HEK293T (cell line): Measurements from ENCODE around the gene ZBTB7B.

Experiments
- CTCF ChIA-PET: fragments of 350-600 bp; formaldehyde crosslinking; extraction: SDS; loops from one replicate; lab custom pipeline; 2021; ENCODE audit warnings: antibody characterized with exemption, inconsistent platforms; lab: Yijun Ruan, JAX
- POLR2A ChIA-PET: fragments of 350-600 bp; formaldehyde crosslinking; extraction: SDS; loops from one replicate; lab custom pipeline; 2020; ENCODE audit warnings: antibody characterized with exemption, inconsistent platforms; lab: Yijun Ruan, JAX
- DNase-seq: peaks from one replicate; pipeline ENCODE4 v3.0.0; 2012; ENCODE audit warnings: mixed read lengths; ENCODE audit errors: extremely low spot score
- ARNT ChIP-seq: fragments of 450-650 bp; IDR thresholded peaks from 2 replicates; pipeline ENCODE4 v1.6.1; 2017; ENCODE audit warnings: mild to moderate bottlenecking
- BHLHE40 ChIP-seq: fragments of 450-650 bp; IDR thresholded peaks from 2 replicates; pipeline ENCODE4 v1.6.1; 2016; ENCODE audit warnings: mild to moderate bottlenecking, moderate library complexity, borderline replicate concordance
- CTBP1 ChIP-seq: fragments of 450-650 bp; IDR thresholded peaks from 2 replicates; pipeline ENCODE4 v1.6.1; 2016; ENCODE audit warnings: borderline replicate concordance
- ELF4 ChIP-seq: fragments of 450-650 bp; IDR thresholded peaks from 2 replicates; pipeline ENCODE4 v1.6.1; 2017; ENCODE audit warnings: antibody characterized with exemption
- FOXA1 ChIP-seq: fragments of 450-650 bp; IDR thresholded peaks from 2 replicates; pipeline ENCODE4 v1.6.1; 2016; ENCODE audit warnings: mild to moderate bottlenecking
- FOXK2 ChIP-seq: fragments of 450-650 bp; IDR thresholded peaks from 2 replicates; pipeline ENCODE4 v1.6.1; 2016; ENCODE audit warnings: mild to moderate bottlenecking
- FOXM1 ChIP-seq: fragments of 450-650 bp; IDR thresholded peaks from 2 replicates; pipeline ENCODE4 v1.6.1; 2017; ENCODE audit warnings: mild to moderate bottlenecking, borderline replicate concordance
- HDGF ChIP-seq: fragments of 450-650 bp; IDR thresholded peaks from 2 replicates; pipeline ENCODE4 v1.6.1; 2017; ENCODE audit warnings: antibody characterized with exemption, borderline replicate concordance
- L3MBTL2 ChIP-seq: fragments of 450-650 bp; conservative IDR thresholded peaks from 2 replicates; pipeline ENCODE4 v1.6.1; 2016; ENCODE audit warnings: mild to moderate bottlenecking
- LEF1 ChIP-seq: fragments of 450-650 bp; IDR thresholded peaks from 2 replicates; pipeline ENCODE4 v1.6.1; 2017; ENCODE audit warnings: mild to moderate bottlenecking, borderline replicate concordance
- NFRKB ChIP-seq: fragments of 450-650 bp; IDR thresholded peaks from 2 replicates; pipeline ENCODE4 v1.6.1; 2016; ENCODE audit warnings: mild to moderate bottlenecking, moderate library complexity
- SP1 ChIP-seq: fragments of 450-650 bp; IDR thresholded peaks from 2 replicates; pipeline ENCODE4 v1.6.1; 2017
- SUZ12 ChIP-seq: fragments of 450-650 bp; IDR thresholded peaks from 2 replicates; pipeline ENCODE4 v1.6.1; 2016; ENCODE audit warnings: mild to moderate bottlenecking
- TARDBP ChIP-seq: fragments of 450-650 bp; IDR thresholded peaks from 2 replicates; pipeline ENCODE4 v1.6.1; 2016
- ZNF384 ChIP-seq: fragments of 450-650 bp; IDR thresholded peaks from 2 replicates; pipeline ENCODE4 v1.6.1; 2016
- TF ChIP-seq, protein P1 (sequence below): fragments of 450-650 bp; IDR thresholded peaks from 2 replicates; pipeline ENCODE4 v1.6.1; 2016

The ZBTB7B gene

DNA sequence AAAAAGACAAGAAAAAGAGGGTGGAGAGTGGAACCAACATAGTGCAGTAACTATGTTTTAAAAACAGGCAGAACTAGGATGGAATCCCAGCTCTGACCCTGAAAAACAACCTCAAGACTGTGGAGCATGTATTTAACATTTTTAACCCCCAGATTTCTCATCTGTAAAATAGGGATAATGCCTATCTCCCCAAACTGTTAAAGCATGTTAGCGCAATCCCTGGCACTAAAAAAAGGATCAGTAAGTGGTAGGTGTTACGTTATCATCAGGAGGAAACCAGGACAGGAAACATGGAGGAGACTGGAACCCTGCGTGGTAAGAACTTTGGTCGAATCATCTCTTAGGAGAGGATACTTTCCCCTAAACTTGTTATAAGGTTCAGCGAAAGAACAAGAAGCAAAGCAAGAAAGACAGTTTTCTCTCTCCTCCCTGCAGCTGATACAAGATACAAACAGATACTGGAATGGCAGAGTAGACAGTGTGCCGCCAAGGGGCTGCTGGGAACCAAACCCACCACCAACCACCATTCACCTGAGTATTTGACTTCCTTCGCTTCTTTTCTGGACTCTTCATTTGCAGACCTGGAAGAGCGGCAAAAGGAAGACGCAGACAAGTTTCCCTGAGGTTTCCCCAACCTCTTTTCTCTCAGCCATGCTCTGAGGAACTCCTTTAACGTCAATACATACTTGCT lies 42.0 kb upstream of the ZBTB7B start:
- no peak for TF ChIP-seq ZNF384
- DNase-seq, result no peak
- ChIA-PET POLR2A (interaction anchor here (0.6 to 4.8 kb wide), 25 partner anchors 9 to 124 kb away, joined by 3 to 59 read pairs (median 4); partner anchors contain the start of genes CKS1B, FLAD1, LENEP and PMVK), CTCF (interaction anchor here (0.9 to 1.3 kb wide), 6 partner anchors 24 to 129 kb away, joined by 3 to 6 read pairs (median 3); partner anchors contain the start of gene PMVK)

DNA sequence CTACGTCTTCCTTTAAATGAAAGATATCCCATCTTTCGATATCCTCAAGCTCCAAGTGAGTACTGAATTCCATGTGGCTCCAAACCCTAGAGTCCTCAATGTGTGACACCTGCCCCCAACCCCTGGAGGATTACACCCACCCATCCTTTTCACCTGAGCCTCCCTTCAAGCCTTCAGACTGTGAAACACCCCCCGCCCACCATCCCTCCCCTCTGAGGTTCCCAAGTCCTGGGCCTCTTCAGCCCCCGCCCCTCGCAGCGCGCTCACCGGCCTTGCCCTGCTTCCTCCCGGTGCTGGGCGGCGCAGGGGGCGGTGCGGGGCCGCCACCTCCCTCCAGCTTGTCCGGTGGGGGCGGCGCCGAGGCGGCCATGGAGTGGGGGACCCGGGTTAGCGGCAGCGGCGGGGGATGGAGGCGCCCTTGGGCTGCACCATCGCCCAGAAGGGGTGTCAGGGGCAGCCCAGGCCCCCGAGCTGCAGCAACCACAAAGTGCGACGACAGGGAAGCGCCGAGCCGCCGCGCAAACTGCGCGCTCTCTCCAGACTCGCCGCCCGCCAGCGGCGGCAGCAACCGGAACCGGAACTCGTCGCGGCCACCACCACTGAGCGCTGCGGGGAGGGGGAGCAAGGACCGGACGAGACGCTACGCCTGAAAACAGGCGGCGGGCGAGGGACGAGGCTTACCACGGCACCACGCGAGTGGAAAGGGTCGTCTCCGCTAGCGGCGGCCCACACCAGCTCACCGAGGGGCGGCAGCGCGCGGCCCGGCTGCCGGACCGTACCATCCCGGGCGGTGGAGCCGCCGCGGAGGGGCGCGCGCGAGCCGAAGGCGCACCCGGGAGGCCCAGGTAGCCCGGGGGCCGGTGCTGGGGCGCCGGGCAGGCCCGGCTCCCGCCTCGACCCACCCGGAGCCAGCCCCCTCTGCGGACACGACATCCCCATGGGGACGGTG lies 41.1 kb upstream of the ZBTB7B start, which contains the start of gene PYGO2:
Gene PYGO2, minus strand, starts transcription at position 576 of the 949 bp plus-strand sequence. Its CDS starts 206 bp downstream, at position 370.
- ChIA-PET CTCF (interaction anchor here (0.6 to 1.6 kb wide), 11 partner anchors 9 to 128 kb away, joined by 3 to 6 read pairs (median 4); partner anchors contain the start of genes PMVK and SHC1), POLR2A (interaction anchor here (0.6 to 4.8 kb wide), 25 partner anchors 10 to 124 kb away, joined by 3 to 59 read pairs (median 4); partner anchors contain the start of genes CKS1B, FLAD1, LENEP and PMVK)
- TF ChIP-seq TARDBP, result no peak
- TF ChIP-seq FOXA1, result no peak
- TF ChIP-seq BHLHE40, result peak; percentile 52; the same call in 1 of the 2 replicates
- TF ChIP-seq FOXM1, result peak; percentile 70; the same call in 1 of the 2 replicates
- peak; percentile 66; the same call in 1 of the 2 replicates for TF ChIP-seq LEF1
- no peak for TF ChIP-seq HDGF
- TF ChIP-seq, protein P1, sequence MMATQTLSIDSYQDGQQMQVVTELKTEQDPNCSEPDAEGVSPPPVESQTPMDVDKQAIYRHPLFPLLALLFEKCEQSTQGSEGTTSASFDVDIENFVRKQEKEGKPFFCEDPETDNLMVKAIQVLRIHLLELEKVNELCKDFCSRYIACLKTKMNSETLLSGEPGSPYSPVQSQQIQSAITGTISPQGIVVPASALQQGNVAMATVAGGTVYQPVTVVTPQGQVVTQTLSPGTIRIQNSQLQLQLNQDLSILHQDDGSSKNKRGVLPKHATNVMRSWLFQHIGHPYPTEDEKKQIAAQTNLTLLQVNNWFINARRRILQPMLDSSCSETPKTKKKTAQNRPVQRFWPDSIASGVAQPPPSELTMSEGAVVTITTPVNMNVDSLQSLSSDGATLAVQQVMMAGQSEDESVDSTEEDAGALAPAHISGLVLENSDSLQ, result no peak
- peak; percentile 43; the same call in 1 of the 2 replicates for TF ChIP-seq ELF4
- 0 out of 2 replicates have a peak, but pooled peaks have one; percentile 41 for TF ChIP-seq L3MBTL2
- TF ChIP-seq SUZ12, result no peak
- TF ChIP-seq ARNT, result 0 out of 2 replicates have a peak, but pooled peaks have one; percentile 34
- no peak for TF ChIP-seq SP1
- no peak for TF ChIP-seq ZNF384
- TF ChIP-seq NFRKB, result no peak
- no peak for TF ChIP-seq FOXK2
- peak; percentile 87 for DNase-seq

DNA sequence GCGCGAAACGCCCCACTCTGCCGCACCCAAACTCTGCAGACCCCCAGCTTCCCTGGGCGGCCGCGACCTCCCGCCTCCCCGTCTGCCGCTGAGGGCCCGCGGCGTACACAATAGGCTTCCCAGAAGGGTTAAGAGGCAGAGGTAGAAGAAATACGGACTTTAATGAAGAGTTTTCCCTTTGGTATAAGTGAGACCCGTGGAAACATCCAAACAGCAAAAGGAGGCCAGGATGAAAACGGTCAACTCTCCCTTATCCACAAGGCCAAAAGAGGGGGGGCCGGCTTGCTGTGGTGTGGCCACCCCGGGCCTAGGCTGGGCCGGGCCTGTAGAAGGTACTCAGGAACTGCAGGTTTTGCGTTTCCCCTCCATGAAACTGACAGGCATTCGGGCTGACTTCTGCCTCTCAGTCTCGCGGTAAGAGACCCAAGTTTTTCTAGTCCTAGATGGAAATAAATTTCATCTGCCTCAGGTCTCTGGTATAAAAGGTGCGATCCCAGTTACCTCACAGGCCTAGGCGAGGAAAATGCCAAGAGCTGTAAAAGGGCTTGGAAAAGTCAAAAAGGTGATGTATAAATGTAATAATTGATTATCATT lies 40.3 kb upstream of the ZBTB7B start:
- no peak for DNase-seq
- CTCF ChIA-PET, result interaction anchor here (1.3 to 1.6 kb wide), 4 partner anchors 8 to 99 kb away, joined by 3 to 4 read pairs (median 4); partner anchors contain the start of gene SHC1
- POLR2A ChIA-PET, result interaction anchor here (0.6 to 4.8 kb wide), 12 partner anchors 10 to 53 kb away, joined by 3 to 59 read pairs (median 4); partner anchors contain the start of genes CKS1B, FLAD1, LENEP and PMVK
- 0 out of 2 replicates have a peak, but pooled peaks have one; percentile 11 for TF ChIP-seq L3MBTL2
- no peak for TF ChIP-seq ARNT

DNA sequence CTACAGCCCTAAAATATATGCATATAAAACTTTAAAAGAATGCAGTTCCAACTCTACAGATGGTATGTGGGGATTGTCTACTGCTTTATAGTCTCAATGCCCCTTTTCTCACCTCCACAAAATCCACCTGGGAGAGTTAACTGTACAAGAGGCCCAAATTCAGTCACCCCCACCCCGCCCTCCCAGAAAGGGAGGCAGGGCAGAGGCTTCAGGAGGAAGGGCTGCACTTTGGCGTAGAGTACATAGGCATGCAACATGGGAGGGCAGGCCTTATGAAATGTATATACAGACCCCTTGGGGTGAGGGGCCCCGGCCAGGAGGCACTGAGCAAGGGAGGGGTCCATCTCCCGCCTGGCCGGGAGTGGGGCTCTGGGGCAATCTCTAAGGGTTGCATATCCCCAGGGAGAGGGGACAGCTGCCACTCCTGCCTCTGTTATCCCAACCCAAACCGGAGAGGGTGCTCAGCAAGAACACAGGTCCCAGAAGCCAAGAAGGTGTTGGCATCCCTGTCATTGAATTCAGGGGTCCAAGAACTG lies 39.7 kb upstream of the ZBTB7B start:
- CTCF ChIA-PET, result interaction anchor here (0.6 to 1.6 kb wide), 4 partner anchors 8 to 98 kb away, joined by 3 to 4 read pairs (median 4); partner anchors contain the start of gene SHC1

DNA sequence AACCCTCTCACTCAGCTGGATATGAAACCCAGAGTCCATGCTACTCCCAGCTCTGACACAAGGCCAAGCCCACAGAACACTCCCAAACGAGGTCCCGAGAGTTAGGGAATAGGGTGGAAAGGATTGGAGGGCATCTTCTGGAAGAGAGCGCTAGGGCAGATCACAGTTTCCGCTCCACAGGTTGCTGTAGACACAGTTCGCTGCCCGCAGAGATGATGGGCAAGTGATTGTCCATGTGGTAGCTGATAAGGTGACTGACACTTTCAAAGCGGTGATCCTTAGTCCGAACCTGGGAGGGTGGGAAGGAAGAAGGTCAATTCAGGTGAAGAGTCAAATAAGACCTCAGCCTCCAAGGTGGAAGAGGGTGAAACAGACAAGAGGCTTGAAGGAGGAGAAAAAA lies 39.0 kb upstream of the ZBTB7B start:
- TF ChIP-seq FOXK2 (no peak), BHLHE40 (no peak), ARNT (no peak), TARDBP (no peak), L3MBTL2 (no peak)
- ChIA-PET CTCF (interaction anchor here (0.6 to 1.3 kb wide), 2 partner anchors 35 to 57 kb away, joined by 4 read pairs; no protein-coding TSS in a partner anchor), POLR2A (interaction anchor here (1.5 to 4.8 kb wide), 3 partner anchors 9 to 36 kb away, joined by 3 to 59 read pairs (median 21); partner anchors contain the start of genes CKS1B and SHC1)
- no peak for DNase-seq

More for the DNA sequence above, 39.7 kb upstream of the ZBTB7B start:
- POLR2A ChIA-PET, result interaction anchor here (0.6 to 4.8 kb wide), 5 partner anchors 9 to 41 kb away, joined by 3 to 59 read pairs (median 5); partner anchors contain the start of genes CKS1B, FLAD1 and SHC1
- TF ChIP-seq CTBP1, result no peak
- no peak for TF ChIP-seq LEF1
- no peak for TF ChIP-seq FOXK2
- TF ChIP-seq FOXM1, result no peak
- TF ChIP-seq ELF4, result no peak
- no peak for TF ChIP-seq SUZ12
- no peak for TF ChIP-seq ZNF384
- no peak for TF ChIP-seq L3MBTL2
- no peak for TF ChIP-seq NFRKB
- TF ChIP-seq ARNT, result no peak
- TF ChIP-seq SP1, result no peak
- TF ChIP-seq BHLHE40, result no peak
- no peak for DNase-seq

DNA sequence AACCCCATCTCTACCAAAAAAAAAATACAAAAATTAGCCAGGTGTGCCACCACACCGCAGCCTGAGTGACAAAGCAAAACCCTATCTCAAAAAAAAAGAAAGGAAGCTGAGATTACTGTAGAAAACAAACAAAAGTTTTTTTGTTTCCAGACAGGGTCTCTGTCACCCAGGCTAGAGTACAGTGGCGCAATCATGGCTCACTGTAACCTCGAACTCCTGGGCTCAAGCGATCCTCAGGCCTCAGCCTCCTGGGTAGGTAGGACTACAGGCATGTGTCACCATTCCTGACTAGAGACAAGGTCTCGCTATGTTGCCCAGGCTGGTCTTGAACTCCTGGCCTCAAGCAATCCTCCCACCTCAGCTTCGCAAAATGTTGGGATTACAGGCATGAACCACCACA lies 38.2 kb upstream of the ZBTB7B start:
- no peak for DNase-seq
- ChIA-PET POLR2A (interaction anchor here (0.6 to 4.8 kb wide), 7 partner anchors 8 to 39 kb away, joined by 3 to 59 read pairs (median 3); partner anchors contain the start of genes CKS1B, FLAD1, PBXIP1 and SHC1), CTCF (interaction anchor here (0.6 kb wide), 1 partner anchor 1321 kb away, joined by 3 read pairs; no protein-coding TSS in a partner anchor)
- no peak for TF ChIP-seq NFRKB
- no peak for TF ChIP-seq TARDBP
- TF ChIP-seq BHLHE40, result no peak
- TF ChIP-seq, protein P1, result no peak
- TF ChIP-seq SUZ12, result no peak
- TF ChIP-seq CTBP1, result no peak
- TF ChIP-seq ARNT, result no peak
